M059J (cell line): Measurements from ENCODE around the gene SERPINA6. TPM values are rescaled to one million over a fixed set of nuclear protein-coding genes. Genes with fewer than 3 reads are reported as not detected.
A peak's percentile ranks its signal among the peaks of the same experiment; 100 is the strongest.
"Not testable (repeated sequence)": the region's sequence is repeated elsewhere in the genome, so short reads cannot be mapped to it uniquely, and the experiment has no call there.

Source experiments
- DNase-seq: peaks from one replicate; pipeline ENCODE4 v3.0.0-alpha.2; 2012; ENCODE audit warnings: low read depth
- total RNA-seq: library from RNA; depleted of rRNA; stranded (reverse); fragments of >200 nt; shearing (Covaris generic); gene quantifications from 2 replicates; pipeline ENCODE4 v1.2.3, GENCODE V29; 2014

The SERPINA6 gene
- total RNA-seq, 1 experiment from 2014 or later, result 0.05 TPM

DNA sequence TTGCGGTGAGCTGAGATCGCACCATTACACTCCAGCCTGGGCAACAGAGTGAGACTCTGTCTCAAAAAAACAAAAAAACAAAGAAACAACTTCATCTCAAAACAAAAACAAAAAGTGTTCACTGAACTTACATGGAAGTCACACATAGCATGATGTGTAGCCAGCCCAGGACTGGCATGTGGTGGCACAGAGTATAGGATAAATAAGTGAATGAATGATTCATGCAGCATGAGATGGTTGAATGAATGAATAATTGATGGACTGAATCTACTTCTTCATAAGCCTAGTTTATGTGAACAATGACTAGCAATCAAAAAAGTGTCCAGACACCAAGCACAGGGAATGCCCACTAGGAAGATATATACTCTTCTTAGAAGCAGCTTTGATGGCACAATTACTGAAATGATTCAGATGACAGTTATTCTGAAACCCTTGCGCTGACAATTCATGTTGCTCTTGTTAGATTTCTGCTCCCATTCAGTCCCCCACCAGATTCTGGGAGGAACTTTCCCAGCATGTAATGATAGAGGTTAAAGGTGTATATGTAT, 31.6 kb upstream of the SERPINA6 start:
- no peak for DNase-seq

DNA sequence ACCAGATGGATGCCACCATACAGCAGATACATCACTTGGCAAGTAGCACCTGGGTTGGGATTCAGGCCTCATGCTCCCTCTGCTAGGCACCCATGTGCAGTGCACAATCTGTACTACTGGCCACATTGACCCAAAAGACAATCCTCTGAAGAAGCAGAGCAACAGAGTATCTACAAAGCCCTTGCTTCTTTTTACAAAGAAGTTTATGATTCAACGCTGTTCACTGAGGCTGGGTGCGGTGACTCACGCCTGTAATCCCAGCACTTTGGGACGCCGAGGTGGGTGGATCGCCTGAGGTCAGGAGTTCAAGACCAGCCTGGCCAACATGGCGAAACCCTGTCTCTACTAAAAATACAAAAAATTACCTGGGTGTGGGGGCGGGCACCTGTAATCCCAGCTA, 31.1 kb upstream of the SERPINA6 start:
- not testable (repeated sequence) for DNase-seq

DNA sequence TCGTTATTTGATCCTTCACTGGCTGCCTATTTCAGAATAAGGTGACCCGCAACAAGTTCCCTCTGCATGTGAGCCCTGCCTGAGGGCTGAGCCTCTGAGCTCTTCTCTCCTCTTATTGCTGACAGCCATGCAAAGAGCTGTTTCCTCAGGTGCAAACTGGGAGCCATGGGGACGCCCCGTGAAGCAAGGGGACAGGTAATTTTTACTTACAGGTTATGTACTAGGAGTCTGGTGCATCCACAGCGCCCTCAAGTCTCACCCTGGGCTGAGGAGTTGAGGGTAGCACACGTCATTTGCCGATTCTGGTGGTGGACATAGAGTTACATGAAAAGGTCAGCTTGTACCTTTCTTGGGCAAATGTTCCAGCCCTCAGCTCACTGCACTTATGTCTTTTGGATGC, 26.1 kb upstream of the SERPINA6 start:
- no peak for DNase-seq

DNA sequence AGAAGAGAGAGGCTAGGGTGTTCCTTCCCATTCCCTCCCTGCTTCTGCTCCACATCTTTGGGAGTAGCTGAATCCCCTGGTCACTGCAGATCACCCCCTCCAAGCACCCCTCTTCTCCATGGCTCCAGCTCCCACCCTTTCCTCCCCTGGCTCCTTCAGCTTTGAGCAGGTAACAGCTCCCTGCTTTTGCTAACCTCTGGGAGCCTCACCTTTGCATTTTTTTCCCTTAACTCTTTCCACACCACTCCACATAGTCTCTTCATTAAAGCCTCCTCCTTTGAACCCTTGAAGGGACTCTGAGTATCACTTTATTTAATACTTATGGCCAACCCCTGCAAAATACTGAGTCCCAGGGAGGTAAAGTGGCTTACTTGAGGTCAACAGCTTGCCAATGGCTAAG, 25.7 kb upstream of the SERPINA6 start:
- DNase-seq, result no peak

DNA sequence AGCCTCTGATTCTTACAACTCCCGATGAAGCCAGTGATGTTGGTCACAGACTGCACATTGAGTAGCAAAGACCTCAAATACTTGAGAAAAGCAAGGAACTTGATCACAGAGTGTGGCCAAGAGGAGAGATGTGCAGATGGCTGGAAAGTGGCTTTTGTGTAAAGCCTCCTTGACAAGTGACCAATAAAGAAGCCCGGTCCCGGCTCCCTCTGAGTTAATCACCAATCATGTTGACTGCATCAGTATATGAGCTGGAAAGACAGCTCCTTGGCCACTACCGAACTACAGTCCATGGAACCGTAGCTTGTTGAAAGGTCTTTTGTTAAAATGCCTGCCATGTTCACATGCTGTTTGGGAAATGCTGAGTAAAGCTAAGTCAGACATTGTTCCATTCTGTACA, 23.7 kb upstream of the SERPINA6 start:
- DNase-seq, result no peak

DNA sequence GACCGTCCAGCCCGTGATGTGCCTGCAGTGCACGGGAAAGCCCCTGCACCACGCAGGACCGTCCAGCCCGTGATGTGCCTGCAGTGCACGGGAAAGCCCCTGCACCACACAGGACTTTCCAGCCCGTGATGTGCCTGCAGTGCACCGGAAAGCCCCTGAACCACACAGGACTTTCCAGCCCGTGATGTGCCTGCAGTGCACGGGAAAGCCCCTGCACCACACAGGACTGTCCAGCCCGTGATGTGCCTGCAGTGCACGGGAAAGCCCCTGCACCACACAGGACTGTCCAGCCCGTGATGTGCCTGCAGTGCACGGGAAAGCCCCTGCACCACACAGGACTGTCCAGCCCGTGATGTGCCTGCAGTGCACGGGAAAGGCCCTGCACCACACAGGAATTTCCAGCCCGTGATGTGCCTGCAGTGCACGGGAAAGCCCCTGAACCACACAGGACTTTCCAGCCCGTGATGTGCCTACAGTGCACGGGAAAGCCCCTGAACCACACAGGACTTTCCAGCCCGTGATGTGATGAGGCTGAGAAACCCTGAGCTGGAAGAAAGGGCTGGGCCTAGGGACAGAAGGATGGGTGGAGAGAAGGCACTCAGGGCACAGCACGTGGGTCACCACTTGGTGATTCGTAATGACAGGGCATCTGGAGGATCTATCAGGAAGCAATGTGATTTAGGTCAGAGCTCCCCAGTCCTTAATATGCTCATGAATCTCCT, 23.1 kb upstream of the SERPINA6 start:
- DNase-seq, result peak; percentile 42

DNA sequence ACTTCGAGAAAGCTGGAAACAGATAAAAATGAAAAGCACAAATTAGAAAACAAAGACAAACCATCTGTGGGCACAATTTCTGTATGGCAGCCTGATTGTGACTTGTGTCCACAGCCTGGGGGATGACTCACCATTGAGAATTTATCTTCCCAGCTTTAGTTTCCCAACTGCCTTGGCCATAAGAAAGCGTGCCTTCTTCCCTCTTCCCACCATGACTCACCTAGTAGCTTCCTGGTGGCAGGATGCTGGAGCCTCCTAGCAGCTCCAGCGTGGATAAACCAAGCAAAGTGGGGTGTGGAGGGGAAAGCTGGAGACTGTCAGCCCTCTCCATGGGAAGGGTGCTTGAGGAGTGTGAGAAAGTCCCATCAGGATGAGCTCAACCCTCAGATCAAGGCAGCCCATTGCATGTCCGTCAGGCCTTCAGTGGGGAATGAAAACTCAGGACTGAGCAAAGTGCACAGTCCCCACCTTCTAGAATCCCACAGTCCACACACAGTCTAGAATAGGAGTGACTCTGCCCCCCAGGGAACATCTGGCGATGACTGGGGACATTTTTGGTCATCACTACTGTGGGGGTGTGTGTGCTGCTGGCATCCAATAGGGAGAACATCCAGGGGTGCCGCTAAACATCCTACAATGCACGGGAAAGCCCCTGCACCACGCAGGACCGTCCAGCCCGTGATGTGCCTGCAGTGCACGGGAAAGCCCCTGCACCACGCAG, 22.4 kb upstream of the SERPINA6 start:
- DNase-seq, result peak; percentile 89

DNA sequence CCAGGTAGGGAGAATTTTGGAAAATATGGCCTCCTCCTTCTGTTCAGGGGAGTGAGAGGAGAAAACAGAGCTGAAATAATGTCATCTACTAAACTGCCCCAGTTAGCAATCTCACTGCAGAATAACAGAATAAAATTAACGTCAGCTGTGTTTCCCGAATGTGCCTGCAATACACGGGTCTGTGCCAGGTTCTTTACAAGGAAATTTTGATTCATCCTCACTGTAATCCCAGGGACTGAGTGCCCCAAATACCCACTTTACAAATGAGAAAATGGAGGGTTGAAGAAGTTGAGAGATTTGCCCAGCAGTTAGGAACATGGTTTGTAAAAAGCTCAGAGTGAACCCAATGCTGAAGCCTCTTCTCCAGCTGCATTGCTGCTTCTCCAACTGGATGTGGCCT, 21.3 kb upstream of the SERPINA6 start:
- no peak for DNase-seq

DNA sequence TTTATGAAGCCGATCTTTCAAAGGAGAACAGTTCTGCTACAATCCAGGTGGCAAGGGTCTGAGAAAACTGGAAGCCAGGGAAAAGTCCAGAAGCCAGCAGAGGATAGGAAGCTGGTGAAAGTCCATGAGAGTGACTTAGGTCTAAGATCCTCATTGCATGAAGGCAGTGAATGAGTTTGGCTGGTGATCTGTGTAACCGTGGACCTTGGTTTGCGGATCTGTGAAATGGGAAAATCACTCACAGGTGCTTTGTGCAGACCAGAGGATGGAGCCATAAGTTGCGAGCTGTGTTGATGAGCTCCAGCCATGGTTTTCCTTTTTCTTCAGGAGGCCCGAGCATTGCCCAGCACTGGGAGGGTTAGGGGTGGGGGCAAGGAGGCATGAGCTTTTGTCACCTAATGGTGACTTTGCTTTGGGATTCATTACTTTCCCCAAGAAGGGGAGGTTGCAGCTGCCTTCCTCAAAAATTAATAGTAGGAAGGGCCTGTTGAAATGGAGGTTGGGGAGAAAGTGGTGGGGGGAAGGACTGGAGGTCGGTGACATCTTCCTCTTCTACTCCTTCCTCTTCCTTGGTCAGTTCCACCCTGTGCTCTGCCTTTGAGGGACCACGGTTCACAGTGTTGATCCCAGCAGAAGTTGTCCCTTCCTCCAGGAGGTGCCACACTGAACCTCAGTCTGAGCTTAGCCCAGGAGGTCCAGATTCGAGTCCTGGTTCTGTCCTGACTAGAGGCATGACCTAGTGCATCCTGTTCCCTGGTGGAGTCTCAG, 20.3 kb upstream of the SERPINA6 start:
- no peak for DNase-seq

DNA sequence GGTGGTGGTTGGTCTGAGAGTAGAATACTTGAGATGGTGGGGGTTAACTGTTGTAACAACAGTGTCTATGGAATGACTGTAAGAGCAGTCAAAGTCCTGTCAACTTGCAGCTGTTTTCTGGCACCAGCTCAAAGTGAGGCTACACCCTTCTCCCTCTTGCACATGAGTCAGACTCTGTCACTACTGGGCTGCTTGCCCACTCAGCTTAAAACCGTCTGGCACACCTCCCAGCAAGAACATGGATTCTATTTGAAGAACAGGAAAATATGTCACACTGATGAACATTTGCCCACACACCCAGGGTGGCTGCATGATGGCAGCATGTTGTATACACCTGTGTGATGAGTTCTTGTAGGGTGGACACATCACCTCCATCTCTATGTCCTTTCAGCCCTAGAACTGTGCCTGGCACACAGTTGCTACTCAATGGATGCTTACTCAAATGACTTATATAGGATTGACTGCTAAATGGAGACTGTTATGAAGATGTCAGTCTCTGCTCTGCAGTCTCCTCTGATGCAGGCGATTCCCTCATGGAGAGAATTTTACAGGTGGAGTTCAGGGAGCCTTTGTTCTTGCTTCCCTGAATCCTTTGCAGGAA, 19.3 kb upstream of the SERPINA6 start:
- peak; percentile 94 for DNase-seq

DNA sequence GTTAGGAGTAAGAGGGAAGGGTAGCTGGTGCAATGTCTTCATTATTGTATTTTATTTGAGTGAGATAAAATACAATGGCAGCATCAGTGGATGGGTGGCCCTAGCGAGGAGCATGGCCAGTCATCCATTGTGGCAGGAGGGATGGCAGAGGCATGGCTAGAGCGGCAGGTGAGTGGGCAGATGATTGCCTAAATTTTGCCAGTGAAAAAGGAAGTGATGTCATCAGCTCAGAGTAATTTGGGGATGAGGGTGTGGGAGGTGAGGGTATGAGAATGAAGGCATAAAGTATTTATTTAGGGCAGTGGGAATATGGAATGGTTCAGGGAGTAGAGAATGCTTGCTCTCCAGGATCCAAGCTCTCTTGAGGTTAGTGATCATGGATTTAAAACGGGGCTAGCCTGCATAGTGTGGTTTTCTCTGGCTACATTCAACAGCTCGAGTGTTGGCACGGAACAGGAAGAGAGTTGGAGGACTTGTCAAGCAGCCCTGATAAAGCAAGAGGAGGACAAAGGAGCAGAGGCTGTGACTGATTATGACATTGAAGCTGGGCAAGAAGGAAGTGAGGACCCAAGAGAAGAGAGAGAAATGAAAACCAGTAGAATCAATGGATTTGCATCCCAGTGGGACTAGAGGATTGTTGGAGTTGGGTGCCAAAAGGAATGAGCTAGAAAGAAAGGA, 18.7 kb upstream of the SERPINA6 start:
- no peak for DNase-seq

DNA sequence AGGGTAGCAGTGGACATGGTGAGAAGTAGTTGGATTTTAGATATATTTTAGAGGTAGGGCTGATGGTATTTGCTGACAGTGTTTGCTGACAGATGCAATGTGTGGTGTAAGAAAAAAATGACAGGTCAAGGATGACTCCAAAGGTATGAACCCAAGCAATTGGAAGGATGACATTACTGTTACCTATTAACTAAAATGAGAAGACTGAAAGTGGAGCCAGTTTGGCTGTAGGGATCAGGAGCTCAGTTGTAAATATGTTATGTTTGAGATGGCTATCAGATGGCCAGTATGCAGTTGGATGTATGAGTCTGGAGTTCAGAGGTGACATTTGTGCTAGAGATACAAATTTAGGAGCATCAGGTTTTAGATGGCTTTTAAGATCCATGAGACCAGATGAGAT, 17.4 kb upstream of the SERPINA6 start:
- DNase-seq, result no peak

DNA sequence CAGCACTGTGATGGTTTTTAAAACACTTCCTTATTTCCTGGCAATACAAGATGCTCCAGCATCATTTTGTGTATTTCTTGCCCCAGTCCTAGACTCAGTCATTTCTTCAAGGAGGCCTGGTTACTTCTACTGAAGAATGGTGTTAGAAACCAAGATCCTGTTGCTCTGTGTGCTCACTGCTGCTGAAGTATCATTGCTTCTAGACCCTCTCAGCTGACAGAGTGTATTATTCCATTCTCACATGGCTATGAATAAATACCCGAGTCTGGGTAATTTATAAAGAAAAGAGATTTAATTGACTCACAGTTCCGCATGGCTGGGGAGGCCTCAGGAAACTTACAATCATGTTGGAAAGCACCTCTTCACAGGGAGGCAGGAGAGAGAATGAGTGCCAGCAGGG, 14.9 kb upstream of the SERPINA6 start:
- no peak for DNase-seq

DNA sequence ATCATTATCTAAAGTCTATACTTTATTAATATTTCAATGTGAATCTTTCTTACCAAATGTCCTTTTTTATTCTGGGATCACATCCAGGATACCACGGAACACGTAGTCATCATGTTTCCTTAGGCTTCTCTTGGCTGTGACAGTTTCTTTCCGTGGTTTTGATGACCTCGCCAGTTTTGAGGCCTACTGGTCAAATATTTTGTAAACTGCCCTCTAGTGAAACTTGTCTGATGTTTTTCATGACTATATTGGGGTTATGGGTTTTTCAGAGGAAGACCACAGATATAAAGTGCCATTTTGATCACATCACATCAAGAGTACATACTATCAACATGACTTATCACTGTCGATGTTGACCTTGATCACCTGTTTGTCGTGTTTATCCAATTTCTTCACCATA, 14.1 kb upstream of the SERPINA6 start:
- DNase-seq, result peak; percentile 41

DNA sequence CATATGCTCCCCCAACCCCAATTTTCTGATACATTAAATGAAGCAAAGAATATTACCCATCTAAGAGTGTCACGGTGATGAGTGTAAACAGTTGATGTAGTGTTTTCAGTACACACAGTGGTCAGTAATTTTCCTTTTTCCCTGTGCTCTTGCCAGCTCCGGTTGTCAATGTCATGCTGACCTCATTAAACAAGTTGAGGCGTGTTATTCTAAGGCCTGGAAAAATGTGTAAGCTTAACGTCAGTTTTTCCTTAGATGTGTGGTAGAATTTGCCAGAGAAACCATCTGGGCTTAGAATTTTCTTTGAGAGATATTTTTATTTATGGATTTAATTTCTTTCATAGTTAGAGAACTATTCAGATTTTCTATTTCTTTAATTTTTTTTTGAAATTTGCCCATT, 11.7 kb upstream of the SERPINA6 start:
- DNase-seq, result no peak

DNA sequence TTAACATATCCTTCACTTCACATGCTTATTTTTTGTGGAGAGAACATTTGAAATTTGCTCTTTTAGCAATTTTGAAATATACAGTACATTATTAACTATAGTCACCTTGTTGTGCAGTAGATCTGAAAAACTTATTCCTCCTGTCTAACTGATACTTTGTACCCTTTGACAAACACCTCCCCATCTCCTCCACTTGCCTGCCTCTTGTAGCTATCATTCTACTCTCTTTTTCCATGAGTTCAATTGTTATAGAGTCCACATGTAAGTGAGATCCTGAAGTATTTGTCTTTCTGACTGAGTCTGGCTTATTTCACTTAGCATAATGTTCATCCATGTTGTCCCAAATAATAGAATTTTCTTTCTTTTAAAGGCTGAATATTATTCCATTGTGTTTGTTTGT, 9.5 kb upstream of the SERPINA6 start:
- no peak for DNase-seq

DNA sequence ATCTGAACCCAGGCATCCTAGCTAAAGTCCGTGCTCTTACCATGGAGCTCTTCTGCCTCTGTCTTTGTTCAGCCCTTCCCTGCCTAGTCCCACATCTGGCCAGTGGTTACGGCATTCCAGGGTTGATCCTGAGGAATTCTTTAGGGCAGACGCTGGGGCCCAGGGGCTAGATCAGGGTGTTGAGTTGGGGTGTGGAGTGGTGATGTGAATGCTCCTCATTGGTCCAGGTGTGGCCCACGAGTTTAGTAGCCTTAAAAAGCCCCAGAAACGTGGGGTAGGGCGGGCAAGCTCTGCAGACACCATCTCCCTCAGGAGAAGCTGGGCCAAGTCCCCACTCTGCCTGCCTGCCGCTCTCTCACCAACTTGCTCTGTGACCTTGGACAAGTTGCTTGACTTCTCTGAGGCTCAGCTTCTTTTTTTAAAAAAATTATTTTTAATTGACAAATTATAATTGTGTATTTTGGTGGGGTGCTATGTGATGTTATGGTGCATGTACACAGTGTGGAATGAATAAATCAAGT, 9.0 kb upstream of the SERPINA6 start:
- DNase-seq, result no peak

DNA sequence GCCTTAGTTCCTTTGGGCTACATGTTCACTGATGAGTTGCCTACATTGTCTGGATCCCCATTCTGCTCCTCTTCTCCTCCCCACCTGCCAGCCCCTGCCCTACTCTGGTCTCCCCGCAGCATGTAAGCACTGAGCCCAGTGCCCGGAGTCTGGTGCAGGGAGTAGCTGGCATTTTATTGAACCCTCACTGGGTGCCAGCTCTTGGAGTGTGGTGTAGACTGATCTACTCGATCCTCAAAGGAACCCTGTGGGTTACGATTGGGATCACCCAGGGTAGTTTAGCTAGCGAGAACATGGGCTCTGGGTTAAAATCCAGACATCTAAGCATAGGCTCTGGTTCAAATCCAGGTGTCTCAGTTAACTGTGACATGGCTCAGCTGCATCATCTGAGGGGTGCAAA, 8.3 kb upstream of the SERPINA6 start:
- DNase-seq, result no peak

DNA sequence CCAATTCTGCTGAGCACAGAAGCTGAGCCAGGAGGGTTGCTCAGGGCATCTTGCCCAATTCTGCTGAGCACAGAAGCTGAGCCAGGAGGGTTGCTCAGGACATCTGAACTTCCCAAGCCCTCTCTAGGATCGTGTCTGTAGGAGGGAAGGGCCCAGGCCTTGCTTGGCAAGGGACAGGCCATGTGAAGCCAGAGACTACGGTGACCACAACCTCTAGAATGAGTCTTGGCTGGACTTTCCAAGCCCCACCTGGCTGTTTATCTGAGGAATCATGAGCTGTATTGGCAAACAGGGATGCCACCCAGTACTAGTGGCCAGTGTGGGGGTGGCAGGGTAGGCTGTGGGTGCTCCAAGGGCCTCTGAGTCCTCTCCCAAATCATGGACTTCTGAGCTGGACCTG, 7.7 kb upstream of the SERPINA6 start:
- DNase-seq, result no peak

DNA sequence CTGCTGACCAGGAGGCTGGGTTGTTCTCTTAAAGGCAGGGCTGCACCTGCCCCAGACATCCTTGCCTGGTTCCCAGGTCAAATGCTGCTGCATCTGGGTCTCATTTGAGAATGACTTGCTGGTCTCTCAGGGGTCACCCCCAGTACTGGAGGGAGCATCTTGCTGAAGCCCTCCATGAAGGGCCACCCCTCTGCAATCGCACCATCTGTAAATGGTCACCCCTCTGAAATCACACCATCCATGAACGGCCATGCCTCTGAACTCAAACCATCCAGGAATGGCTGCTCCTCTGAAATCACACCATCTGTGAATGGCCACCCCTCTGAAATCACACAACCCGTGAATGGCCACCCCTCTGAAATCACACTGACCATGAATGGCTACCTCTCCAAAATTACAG, 7.3 kb upstream of the SERPINA6 start:
- no peak for DNase-seq

DNA sequence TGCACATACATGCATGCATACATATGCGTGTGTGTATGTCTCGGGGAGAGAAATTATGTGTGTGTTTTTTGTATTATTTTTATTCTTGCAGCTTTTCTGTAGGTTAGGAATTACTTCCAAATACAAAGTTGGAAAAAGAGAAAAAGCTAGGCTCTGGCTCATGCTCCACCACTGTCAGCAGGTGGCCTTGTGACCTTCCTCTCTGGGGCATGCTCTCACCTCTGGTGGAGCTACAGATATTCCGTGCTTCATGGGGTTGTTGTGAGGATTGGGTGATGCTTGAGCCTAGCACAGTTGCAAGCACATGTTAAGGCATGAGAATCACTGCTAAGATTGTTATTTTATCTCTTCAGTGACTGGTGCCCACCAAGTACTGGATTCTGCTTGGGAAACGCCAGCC, 6.7 kb upstream of the SERPINA6 start:
- no peak for DNase-seq
